Measurements from ENCODE around the gene USP3. TPM values are rescaled to one million over a fixed set of nuclear protein-coding genes. Genes with fewer than 3 reads are reported as not detected.

Gene USP3
- total and polyA plus RNA-seq, 10 of the 15 experiments (the other 5 are each of a cell fraction or from before 2014, with no cell fraction given), result 23.8 to 64.5 (median 50.3) TPM

GRCh38 chr15:63475707-63476106 is 28.7 kb upstream of the USP3 start (continued):
- TF ChIP-seq BCL3 (IDR thresholded peaks at IDR 0.05; ENCODE audit: borderline replicate concordance, insufficient read depth, low read depth, low read length, poor library complexity, severe bottlenecking) (no peak), EP300 (IDR thresholded peaks at IDR 0.05; ENCODE audit: borderline replicate concordance in 1 of 2, control insufficient read depth in 1 of 2, low read depth in 2 of 2, low read length in 2 of 2) (no peak), NBN (IDR thresholded peaks at IDR 0.05) (no peak), ZNF217 (IDR thresholded peaks at IDR 0.05) (0 out of 2 replicates have a peak, but pooled peaks have one; percentile 21), SP1 (IDR thresholded peaks at IDR 0.05; ENCODE audit: low read depth, low read length) (no peak), CBX5 (IDR thresholded peaks at IDR 0.05; ENCODE audit: low read depth) (no peak), SMARCA5 (IDR thresholded peaks at IDR 0.05) (0 out of 2 replicates have a peak, but pooled peaks have one; percentile 32), DPF2 (IDR thresholded peaks at IDR 0.05) (peak; percentile 15; the same call in 1 of the 2 replicates), ATF2 (IDR thresholded peaks at IDR 0.05; ENCODE audit: low read length) (no peak), ETV6 (conservative IDR thresholded peaks at IDR 0.05 in 1 of 2, IDR thresholded peaks at IDR 0.05 in 1 of 2; ENCODE audit: borderline replicate concordance in 1 of 2, low read depth in 1 of 2) (no peak), MLLT1 (IDR thresholded peaks at IDR 0.05) (peak; percentile 87), NKRF (conservative IDR thresholded peaks at IDR 0.05) (0 out of 2 replicates have a peak, but pooled peaks have one; percentile 16), FOS (IDR thresholded peaks at IDR 0.05; ENCODE audit: borderline replicate concordance, extremely low read depth, insufficient read length) (no peak), CTCF (IDR thresholded peaks at IDR 0.05 in 2 of 3, conservative IDR thresholded peaks at IDR 0.05 in 1 of 3; ENCODE audit: control insufficient read depth in 2 of 3, extremely low read depth in 1 of 3, insufficient read depth in 1 of 3, low read depth in 3 of 3, low read length in 3 of 3) (no peak), STAT1 (conservative IDR thresholded peaks at IDR 0.05) (no peak), BCLAF1 (IDR thresholded peaks at IDR 0.05) (no peak)
